CMK (cell line): ENCODE data around the gene CEP85L.

Source experiments
- DNase-seq: peaks from one replicate; pipeline ENCODE4 v3.0.0-alpha.2; 2010; ENCODE audit warnings: low read depth

The CEP85L gene

GRCh38 chr6:118621799-118622470, 29.5 kb downstream of the CEP85L start:
- DNase-seq: no peak

DNA sequence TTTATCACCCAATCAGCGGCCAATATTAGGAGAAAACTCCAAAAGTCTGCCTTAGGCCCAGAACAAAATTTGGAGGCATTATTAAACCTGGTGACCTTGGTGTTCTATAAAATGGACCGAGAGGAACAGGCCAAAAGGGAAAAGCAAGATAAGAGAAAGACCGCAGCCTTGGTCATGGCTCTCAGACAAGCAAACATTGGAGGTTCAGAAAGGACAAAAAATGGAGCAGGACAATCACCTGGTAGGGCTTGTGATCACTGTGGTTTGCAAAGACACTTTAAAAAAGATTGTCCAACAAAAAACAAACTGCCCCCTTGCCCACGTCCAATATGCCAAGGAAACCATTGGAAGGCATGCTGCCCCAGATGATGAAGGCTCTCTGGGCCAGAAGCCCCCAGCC, 31.2 kb downstream of the CEP85L start:
- DNase-seq: no peak

GRCh38 chr6:118618676-118619377, 32.6 kb downstream of the CEP85L start:
- DNase-seq: no peak

GRCh38 chr6:118617417-118617816, 34.0 kb downstream of the CEP85L start:
- no peak for DNase-seq

- no peak for DNase-seq
Measured at GRCh38 chr6:118611334-118611733, 40.1 kb downstream of the CEP85L start.

DNA sequence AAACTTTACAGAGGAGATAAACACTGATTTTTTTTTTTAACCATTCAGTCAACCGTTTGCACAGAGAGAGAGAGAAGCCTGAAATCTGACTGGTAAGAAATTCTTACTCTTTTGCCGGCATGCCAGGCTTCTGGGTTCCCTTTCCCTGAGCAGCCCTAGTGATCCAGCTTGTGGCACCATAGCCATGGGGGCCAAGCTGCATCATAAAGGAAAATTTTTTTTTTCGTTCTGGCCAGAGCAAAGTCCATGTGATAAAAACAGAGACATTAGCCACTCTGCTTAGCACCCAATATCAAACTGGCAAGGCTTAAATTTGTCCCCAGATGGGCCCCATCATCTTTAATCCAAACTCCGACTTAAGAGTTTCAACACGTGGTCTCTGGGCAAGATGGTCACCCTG, 44.5 kb downstream of the CEP85L start:
- no peak for DNase-seq

GRCh38 chr6:118606268-118606667, 45.1 kb downstream of the CEP85L start:
- no peak for DNase-seq

- DNase-seq: no peak
Measured at GRCh38 chr6:118603372-118603771, 48.0 kb downstream of the CEP85L start.

DNA sequence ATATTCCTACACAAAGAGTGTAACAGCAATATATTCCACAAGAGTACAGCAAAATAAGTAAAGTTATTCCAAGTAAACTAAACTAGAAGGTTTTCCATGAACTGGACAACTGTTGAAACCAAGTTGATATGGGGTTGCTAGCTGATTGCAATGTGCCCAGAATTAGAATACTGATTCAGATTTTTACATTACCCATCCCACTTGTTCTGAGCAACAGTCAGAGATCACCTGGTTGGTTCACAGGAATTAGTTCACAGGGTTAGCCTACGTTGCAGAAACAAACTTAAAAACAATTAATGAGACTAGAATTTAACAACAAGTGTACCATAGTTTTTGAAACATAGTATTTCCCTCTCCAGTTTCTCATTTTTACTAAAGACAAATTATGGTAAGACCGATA, 49.1 kb downstream of the CEP85L start:
- DNase-seq: no peak

GRCh38 chr6:118598324-118598723, 53.1 kb downstream of the CEP85L start:
- no peak for DNase-seq

DNA sequence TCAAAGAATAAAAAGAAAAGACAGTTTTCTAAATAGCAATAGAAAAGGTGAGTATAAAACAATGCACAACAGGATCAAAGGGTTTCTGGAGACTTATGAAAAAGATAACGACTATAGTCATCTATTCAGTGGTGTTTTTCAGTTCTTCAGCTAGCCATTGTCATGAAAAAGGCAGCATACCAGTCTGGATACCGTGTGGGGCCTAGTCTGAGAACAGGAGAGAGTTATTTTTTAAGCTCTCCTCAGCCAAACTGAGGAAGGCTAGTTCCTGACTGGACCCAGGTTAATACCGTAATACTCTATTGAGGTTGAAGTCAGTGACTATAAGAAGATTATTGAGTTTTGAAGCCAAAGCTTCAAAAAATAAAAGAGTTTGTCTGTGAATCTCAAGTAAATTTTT, 53.8 kb downstream of the CEP85L start:
- DNase-seq: no peak

GRCh38 chr6:118596774-118597320, 54.5 kb downstream of the CEP85L start:
- no peak for DNase-seq

- no peak for DNase-seq
Measured at GRCh38 chr6:118594877-118595276, 56.5 kb downstream of the CEP85L start.

GRCh38 chr6:118591897-118592296, 59.5 kb downstream of the CEP85L start:
- no peak for DNase-seq

DNA sequence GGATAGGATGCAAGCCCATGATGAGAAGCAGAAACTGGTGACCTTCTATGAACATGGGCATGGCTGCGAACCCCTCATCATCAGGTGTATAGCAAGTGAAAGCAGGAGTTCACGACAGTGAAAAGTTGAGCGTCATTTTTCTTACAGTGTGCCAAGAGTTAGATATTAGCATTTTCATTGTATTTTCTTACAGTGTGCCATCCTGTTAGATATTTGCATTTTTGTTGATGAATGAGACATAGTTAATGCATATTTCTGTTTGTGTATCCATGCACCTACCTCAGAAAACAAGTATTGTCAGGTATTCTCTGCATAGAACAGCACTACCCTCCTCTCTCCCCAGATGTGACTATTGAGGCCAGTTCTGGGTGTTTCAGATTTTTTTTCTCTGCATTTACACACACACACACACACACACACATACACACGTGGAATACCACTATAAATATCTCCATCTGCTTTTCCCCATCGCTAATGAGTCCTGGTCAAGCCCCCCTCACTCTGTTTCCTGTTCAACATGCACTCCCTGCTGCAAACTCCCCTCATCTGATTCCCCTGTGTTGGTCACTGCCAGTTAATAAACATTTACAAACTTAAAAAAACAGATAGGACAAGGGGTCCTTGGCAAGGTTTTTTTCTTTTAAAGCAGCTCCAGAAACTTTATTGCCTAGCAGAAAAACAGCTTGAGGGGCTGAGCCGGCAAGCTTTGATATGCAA, 61.6 kb downstream of the CEP85L start:
- no peak for DNase-seq

GRCh38 chr6:118589186-118589585, 62.2 kb downstream of the CEP85L start:
- no peak for DNase-seq

DNA sequence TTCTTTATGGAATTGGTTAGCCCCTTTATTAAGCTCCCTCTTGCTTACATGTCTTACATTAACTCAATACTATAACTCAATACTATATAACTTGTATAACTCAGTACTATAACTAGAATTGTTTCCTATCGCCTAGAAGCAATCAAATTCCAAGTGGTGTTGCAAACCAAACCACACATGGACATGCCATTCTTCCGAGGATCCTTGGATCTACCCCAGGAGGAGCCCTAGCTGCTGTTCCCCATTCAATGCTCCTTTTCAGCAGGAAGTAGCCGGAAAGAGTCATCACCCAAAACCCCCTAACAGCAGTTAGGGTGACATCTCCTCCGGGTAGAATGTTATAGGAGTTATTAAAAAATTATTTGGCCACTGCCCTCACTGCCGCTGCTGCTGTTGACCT, 62.8 kb downstream of the CEP85L start:
- DNase-seq: no peak

GRCh38 chr6:118586746-118587485, 64.5 kb downstream of the CEP85L start:
- no peak for DNase-seq

- DNase-seq: no peak
Measured at GRCh38 chr6:118584911-118585310, 66.5 kb downstream of the CEP85L start.

DNA sequence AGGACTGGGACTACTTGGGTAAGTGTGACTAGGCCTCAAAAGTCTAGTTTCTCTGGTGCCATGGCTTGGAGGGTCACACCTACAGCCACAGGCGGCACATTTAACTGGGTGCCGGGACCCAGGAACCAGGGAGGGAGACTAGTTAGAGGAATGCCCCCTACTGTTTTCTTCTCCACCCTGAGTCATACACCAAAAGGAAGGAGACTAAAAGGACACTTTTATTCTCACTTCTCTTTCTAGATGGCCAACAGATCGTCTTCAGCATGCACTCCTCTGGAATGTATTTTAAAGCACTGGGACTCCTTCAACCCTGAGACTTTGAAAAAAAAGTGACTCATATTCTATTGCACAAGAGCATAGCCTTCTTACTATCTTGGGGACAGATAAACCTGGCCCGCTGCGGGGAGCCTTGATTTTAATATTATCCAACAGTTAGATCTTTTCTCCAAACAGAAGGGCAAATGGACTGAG, 69.9 kb downstream of the CEP85L start:
- no peak for DNase-seq

DNA sequence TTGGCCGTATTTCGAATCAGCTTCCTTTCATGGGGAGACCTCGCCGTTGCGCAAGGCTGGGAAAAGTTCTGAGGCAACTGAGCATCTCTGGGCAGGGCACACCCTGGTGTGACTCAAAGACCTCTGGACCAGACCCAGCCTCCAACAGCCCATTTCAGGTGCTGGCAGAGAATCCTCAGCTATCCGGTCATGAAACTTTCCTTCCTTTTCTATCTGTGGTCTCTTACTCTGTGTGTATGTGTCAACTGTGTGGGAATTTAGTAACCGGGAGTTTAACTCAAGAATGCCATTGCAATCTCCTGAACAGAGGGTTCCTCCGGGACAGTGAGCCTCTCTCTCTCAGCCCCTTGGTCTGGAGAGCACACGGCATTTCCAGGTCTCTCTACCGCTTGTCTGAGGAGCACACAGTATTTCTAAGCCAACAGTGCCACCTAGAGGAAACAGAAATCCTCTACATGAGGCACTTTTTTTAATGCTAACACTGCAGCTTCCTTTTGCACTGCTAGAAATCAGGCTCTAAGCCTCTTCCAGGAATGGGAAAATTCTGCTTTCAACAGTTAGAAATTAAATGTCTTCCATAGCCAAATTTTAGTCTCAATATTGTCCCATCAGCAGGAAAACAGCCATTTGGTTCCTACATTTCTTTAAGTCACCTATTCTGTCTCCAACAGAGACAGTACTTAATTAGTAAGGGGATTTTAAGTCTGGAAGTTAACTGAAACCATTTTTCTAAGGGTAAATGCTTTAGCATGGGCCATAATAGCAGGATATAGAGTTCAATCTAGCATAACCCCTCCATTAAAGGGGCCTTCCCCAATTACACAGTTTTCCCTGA, 70.6 kb downstream of the CEP85L start:
- peak; percentile 49 for DNase-seq
